K562 (cell line): ENCODE results near the gene RBKS. TPM values are rescaled to one million over a fixed set of nuclear protein-coding genes. Genes with fewer than 3 reads are reported as not detected.

Experiments used
- ATAC-seq: fragments of 200-7000 bp; cut with Tn5 transposase; 3 replicates; pipeline ENCODE4 v1.9.1; 2020; ENCODE audit warnings: moderate library complexity
- BruUV-seq: library from RNA; stranded (reverse); fragments of 400-500 nt; replicated peaks from 2 replicates; lab custom pipeline; 2021; lab: Mats Ljungman, UMichigan
- CTCF ChIA-PET: fragments of 300-600 bp; formaldehyde crosslinking; extraction: SDS; loops from one replicate; lab custom pipeline; 2021; ENCODE audit warnings: low intra/inter-chr PET ratio; lab: Yijun Ruan, JAX
- POLR2A ChIA-PET: fragments of 300-600, 350-650 bp; sonication (Branson Sonifier 250); formaldehyde crosslinking; extraction: SDS; loops from one replicate; lab custom pipeline; 2021; ENCODE audit warnings: antibody characterized with exemption, inconsistent platforms; lab: Yijun Ruan, JAX
- DNase-seq, 4 experiments: peaks; one replicate each; pipeline versions ENCODE4 v3.0.0 to v3.0.0-alpha.2; 2011 to 2018; ENCODE audit warnings: low spot score in 3 of 4, mixed read lengths in 3 of 4; ENCODE audit errors: extremely low read depth in 1 of 4
- FAIRE-seq: peaks from 2 replicates; lab custom pipeline; 2011; peaks lifted over from hg19 to GRCh38; lab: Jason Lieb, UNC
- H2AFZ ChIP-seq: 2 replicates; pipeline ENCODE4 v1.6.0; 2011; ENCODE audit warnings: low read depth, low read length, control low read depth, inconsistent platforms
- H3K27ac ChIP-seq: fragments of 200-600 bp; 3 replicates; pipeline ENCODE4 v1.8.0; 2011; ENCODE audit warnings: low read depth, mild to moderate bottlenecking, control low read depth, inconsistent platforms, low read length, moderate library complexity, mixed read lengths; ENCODE audit errors: extremely low read depth
- H3K27me3 ChIP-seq, 2 experiments: fragments of 300-600 bp in 1 of 2; 2 replicates in 1 of 2; 3 replicates in 1 of 2; pipeline versions ENCODE4 v1.6.0 to v1.8.0; 2011; ENCODE audit warnings: inconsistent platforms in 2 of 2, low read length in 2 of 2, mild to moderate bottlenecking in 1 of 2, mixed read lengths in 1 of 2, moderate library complexity in 1 of 2; ENCODE audit not compliant: control insufficient read depth in 2 of 2, insufficient read depth in 2 of 2
- H3K36me3 ChIP-seq: fragments of 300-600 bp; 3 replicates; pipeline ENCODE4 v1.8.0; 2011; ENCODE audit warnings: mild to moderate bottlenecking, low read length, inconsistent platforms; ENCODE audit not compliant: control insufficient read depth, insufficient read depth
- H3K4me1 ChIP-seq, 2 experiments: fragments of 200-600 bp in 1 of 2; replicated peaks in 1 of 2; 2 replicates in 1 of 2; 3 replicates in 1 of 2; pipeline versions ENCODE4 v1.5.1 to v1.8.0; 2011; ENCODE audit warnings: inconsistent platforms in 2 of 2, low read length in 2 of 2, mild to moderate bottlenecking in 1 of 2, mixed read lengths in 1 of 2, moderate library complexity in 1 of 2; ENCODE audit not compliant: control insufficient read depth in 2 of 2, insufficient read depth in 2 of 2
- H3K4me2 ChIP-seq: 2 replicates; pipeline ENCODE4 v1.6.1; 2011; ENCODE audit warnings: low read length, control low read depth, inconsistent platforms, mixed read lengths; ENCODE audit not compliant: insufficient read depth
- H3K4me3 ChIP-seq: fragments of 200-600 bp; sonication (generic), shearing (Covaris generic); 2 replicates; pipeline ENCODE4 v1.5.1; 2016; ENCODE audit warnings: control low read depth, inconsistent platforms
- H3K79me2 ChIP-seq: fragments of 200-600 bp; 3 replicates; pipeline ENCODE4 v1.8.0; 2011; ENCODE audit warnings: low read length, inconsistent platforms; ENCODE audit not compliant: control insufficient read depth, insufficient read depth
- H3K9ac ChIP-seq, 2 experiments: 2 replicates each; pipeline versions ENCODE4 v1.6.0 to v1.6.1; 2011; ENCODE audit warnings: low read depth in 2 of 2, low read length in 2 of 2, control low read depth in 1 of 2, inconsistent platforms in 1 of 2, mild to moderate bottlenecking in 1 of 2, mixed read lengths in 1 of 2; ENCODE audit not compliant: insufficient read depth in 1 of 2
- H3K9me1 ChIP-seq: one replicate; pipeline ENCODE4 v1.6.0; 2011; ENCODE audit warnings: inconsistent platforms, mild to moderate bottlenecking, low read length, moderate library complexity; ENCODE audit not compliant: control insufficient read depth, insufficient read depth
- H3K9me3 ChIP-seq: replicated peaks from 2 replicates; pipeline ENCODE4 v1.5.1; 2011; ENCODE audit warnings: low read depth, low read length, inconsistent platforms; ENCODE audit not compliant: control insufficient read depth, insufficient read depth
- H4K20me1 ChIP-seq: replicated peaks from 2 replicates; pipeline ENCODE4 v1.6.1; 2011; ENCODE audit warnings: low read length, inconsistent platforms, mixed read lengths; ENCODE audit not compliant: control insufficient read depth, insufficient read depth
- ELF2 ChIP-seq: fragments of 250-450 bp; sonication (Bioruptor Pico); IDR thresholded peaks from 2 replicates; pipeline ENCODE4 v1.5.0; 2021; ENCODE audit warnings: mild to moderate bottlenecking
- GTF2F1 ChIP-seq: IDR thresholded peaks from 2 replicates; pipeline ENCODE4 v1.6.1; 2011; ENCODE audit warnings: low read depth, low read length, improper control_type of control experiment
- HOXB6 ChIP-seq: fragments of 250-450 bp; sonication (Bioruptor Pico); IDR thresholded peaks from 2 replicates; pipeline ENCODE4 v1.5.1; 2022; ENCODE audit warnings: mild to moderate bottlenecking, borderline replicate concordance
- RBM17 ChIP-seq: fragments of 200-400 bp; formaldehyde crosslinking; IDR thresholded peaks from 2 replicates; pipeline ENCODE4 v1.6.1; 2017; ENCODE audit warnings: low read depth, mild to moderate bottlenecking, low read length, borderline replicate concordance
- WGBS: fragments of 100-300 bp; shearing (Covaris generic); methylation state at CpG from one replicate; pipeline ENCODE4 v1.1.6; 2016; ENCODE audit warnings: low coverage, mixed read lengths; ENCODE audit not compliant: insufficient coverage; ENCODE audit errors: missing lambda C conversion rate; 5-methylcytosine and 5-hydroxymethylcytosine counted together
- in situ Hi-C: fragments of 300-500 bp; cut with MboI; formaldehyde crosslinking; loops from 4 replicates; pipeline ENCODE4 v1.15.0; 2018; ENCODE audit warnings: inconsistent platforms, mixed read lengths
- intact Hi-C: fragments of 100-400 bp; cut with micrococcal nuclease; formaldehyde crosslinking; loops from 2 replicates; pipeline ENCODE4 v1.14.2; 2022
- polyA plus RNA-seq, 8 experiments: library from polyadenylated mRNA; depleted of rRNA in 4 of 8; stranded (reverse) in 5 of 8; unstranded in 3 of 8; fragments of >200 nt; fragmentation: Nextera tagmentation in 2 of 8; fragmentation: Illumina TruSeq in 1 of 8; extraction: Ambion mirVana in 2 of 8; extraction: Trizol in 1 of 8; gene quantifications; 2 replicates each; pipeline versions ENCODE4 v1.2.1 to v1.2.3, GENCODE V29; 2011 to 2014; ENCODE audit warnings: inconsistent platforms in 1 of 8, missing spikeins in 1 of 8
- total RNA-seq, 7 experiments: library from RNA; depleted of rRNA in 6 of 7; stranded (reverse); fragments of >200 nt in 6 of 7; fragmentation: Illumina TruSeq in 2 of 7; extraction: Trizol in 2 of 7; gene quantifications; 2 replicates each; pipeline versions ENCODE4 v1.2.1 to v1.2.3, GENCODE V29; 2011 to 2021; ENCODE audit warnings: low replicate concordance in 1 of 7
- TF ChIP-seq, protein P1 (sequence below): sonication (generic); formaldehyde crosslinking; IDR thresholded peaks from 2 replicates; pipeline ENCODE4 v1.8.0; 2022; ENCODE audit warnings: mild to moderate bottlenecking, low read depth, missing genetic modification reagents
- TF ChIP-seq, protein P2 (sequence below): sonication (generic); formaldehyde crosslinking; IDR thresholded peaks from 2 replicates; pipeline ENCODE4 v1.8.1; 2023; ENCODE audit warnings: mild to moderate bottlenecking, missing genetic modification reagents
- TF ChIP-seq, protein P3 (sequence below): fragments of 250-450 bp; sonication (Bioruptor Pico); IDR thresholded peaks from 2 replicates; pipeline ENCODE4 v1.8.0; 2022; ENCODE audit warnings: inconsistent platforms, mild to moderate bottlenecking, moderate library complexity, borderline replicate concordance
- TF ChIP-seq, protein P4 (sequence below): fragments of 250-450 bp; sonication (Bioruptor Pico); IDR thresholded peaks from 2 replicates; pipeline ENCODE4 v1.5.0; 2021; ENCODE audit warnings: mild to moderate bottlenecking, borderline replicate concordance

The RBKS gene
- total and polyA plus RNA-seq, 9 of the 15 experiments (the other 6 are each of a cell fraction or from before 2014, with no cell fraction given): 0.06 to 0.39 (median 0.19) TPM

DNA sequence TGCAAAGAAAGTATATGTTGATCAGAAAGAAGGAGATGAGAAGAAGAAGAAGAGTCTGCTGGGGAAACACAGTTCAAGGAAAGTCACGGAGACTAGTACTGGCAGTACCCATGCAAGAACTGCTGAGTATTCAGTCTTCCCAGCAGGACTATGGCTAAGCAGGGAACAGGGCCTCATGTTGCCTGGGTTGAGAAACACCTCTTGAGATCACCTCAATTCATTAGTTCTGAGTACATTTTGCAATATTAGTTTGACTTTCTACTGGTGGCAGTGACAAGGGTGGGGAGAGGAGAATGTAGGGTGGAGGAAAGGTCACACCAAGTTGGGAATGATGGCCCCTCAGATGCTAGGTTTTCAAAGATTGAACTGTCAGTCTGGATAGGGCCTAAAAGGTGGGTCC lies 68.1 kb downstream of the RBKS start (continued):
- TF ChIP-seq, protein P1, sequence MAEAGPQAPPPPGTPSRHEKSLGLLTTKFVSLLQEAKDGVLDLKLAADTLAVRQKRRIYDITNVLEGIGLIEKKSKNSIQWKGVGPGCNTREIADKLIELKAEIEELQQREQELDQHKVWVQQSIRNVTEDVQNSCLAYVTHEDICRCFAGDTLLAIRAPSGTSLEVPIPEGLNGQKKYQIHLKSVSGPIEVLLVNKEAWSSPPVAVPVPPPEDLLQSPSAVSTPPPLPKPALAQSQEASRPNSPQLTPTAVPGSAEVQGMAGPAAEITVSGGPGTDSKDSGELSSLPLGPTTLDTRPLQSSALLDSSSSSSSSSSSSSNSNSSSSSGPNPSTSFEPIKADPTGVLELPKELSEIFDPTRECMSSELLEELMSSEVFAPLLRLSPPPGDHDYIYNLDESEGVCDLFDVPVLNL: no peak
- no peak for TF ChIP-seq RBM17
- TF ChIP-seq, protein P2, sequence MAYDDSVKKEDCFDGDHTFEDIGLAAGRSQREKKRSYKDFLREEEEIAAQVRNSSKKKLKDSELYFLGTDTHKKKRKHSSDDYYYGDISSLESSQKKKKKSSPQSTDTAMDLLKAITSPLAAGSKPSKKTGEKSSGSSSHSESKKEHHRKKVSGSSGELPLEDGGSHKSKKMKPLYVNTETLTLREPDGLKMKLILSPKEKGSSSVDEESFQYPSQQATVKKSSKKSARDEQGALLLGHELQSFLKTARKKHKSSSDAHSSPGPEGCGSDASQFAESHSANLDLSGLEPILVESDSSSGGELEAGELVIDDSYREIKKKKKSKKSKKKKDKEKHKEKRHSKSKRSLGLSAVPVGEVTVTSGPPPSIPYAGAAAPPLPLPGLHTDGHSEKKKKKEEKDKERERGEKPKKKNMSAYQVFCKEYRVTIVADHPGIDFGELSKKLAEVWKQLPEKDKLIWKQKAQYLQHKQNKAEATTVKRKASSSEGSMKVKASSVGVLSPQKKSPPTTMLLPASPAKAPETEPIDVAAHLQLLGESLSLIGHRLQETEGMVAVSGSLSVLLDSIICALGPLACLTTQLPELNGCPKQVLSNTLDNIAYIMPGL (CRISPR knock-in tag): no peak
- no peak for TF ChIP-seq HOXB6 (CRISPR knock-in tag)

DNA sequence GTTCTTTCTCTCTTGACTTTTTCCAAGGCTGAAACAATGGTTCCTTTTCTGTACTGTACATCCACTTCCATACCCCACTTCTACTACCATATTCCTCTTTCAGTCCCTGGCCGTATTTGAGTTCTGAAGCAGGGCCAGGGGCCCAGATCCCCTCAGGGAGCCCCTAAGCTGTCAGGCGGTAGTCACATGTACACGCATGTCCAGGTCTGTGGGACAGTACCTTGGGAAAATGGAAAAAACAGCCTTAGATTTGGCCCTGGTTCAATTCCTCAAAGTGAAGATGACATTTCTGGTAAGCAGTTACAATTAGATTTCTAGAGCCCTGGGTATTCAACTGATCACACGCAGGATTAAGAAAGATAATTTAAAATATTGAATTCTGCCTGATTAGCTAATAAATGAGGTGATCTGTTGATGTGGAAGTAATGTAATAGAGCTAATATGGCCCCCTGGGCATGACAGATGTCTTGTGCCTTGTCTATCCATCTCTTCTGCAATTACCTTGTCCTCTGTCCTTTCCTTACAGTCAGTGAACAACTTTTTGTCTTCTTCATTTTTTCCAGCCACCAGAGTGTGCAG lies 74.2 kb downstream of the RBKS start:
- ChIA-PET CTCF (no interaction called here), POLR2A (no interaction called here)
- H3K9me3 ChIP-seq: no peaks in the 10 kb centered on the region
- H3K27me3 ChIP-seq: peaks cover 13 to 16% of the 10 kb centered on the region in 2 experiments
- no peak overlapping the region for H3K4me2 ChIP-seq
- BruUV-seq: no TSS peak
- H3K9ac ChIP-seq: no peak overlapping the region
- no peak for TF ChIP-seq ELF2 (CRISPR knock-in tag)
- TF ChIP-seq GTF2F1: no peak
- TF ChIP-seq, protein P3, sequence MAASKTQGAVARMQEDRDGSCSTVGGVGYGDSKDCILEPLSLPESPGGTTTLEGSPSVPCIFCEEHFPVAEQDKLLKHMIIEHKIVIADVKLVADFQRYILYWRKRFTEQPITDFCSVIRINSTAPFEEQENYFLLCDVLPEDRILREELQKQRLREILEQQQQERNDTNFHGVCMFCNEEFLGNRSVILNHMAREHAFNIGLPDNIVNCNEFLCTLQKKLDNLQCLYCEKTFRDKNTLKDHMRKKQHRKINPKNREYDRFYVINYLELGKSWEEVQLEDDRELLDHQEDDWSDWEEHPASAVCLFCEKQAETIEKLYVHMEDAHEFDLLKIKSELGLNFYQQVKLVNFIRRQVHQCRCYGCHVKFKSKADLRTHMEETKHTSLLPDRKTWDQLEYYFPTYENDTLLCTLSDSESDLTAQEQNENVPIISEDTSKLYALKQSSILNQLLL (CRISPR knock-in tag): no peak
- TF ChIP-seq, protein P4, sequence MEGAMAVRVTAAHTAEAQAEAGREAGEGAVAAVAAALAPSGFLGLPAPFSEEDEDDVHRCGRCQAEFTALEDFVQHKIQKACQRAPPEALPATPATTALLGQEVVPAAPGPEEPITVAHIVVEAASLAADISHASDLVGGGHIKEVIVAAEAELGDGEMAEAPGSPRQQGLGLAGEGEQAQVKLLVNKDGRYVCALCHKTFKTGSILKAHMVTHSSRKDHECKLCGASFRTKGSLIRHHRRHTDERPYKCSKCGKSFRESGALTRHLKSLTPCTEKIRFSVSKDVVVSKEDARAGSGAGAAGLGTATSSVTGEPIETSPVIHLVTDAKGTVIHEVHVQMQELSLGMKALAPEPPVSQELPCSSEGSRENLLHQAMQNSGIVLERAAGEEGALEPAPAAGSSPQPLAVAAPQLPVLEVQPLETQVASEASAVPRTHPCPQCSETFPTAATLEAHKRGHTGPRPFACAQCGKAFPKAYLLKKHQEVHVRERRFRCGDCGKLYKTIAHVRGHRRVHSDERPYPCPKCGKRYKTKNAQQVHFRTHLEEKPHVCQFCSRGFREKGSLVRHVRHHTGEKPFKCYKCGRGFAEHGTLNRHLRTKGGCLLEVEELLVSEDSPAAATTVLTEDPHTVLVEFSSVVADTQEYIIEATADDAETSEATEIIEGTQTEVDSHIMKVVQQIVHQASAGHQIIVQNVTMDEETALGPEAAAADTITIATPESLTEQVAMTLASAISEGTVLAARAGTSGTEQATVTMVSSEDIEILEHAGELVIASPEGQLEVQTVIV: no peak
- H3K4me3 ChIP-seq: no peak overlapping the region
- H4K20me1 ChIP-seq: no peaks in the 10 kb centered on the region
- WGBS: 2% methylated on average over 4 of the region's 4 CpGs
- H3K27ac ChIP-seq: no peak overlapping the region
- ATAC-seq (no peak), FAIRE-seq (no peak), DNase-seq (no peak)
- H3K36me3 ChIP-seq: no peaks in the 10 kb centered on the region
- H3K9me1 ChIP-seq: no peaks in the 10 kb centered on the region
- in situ Hi-C loops (no loop called here), intact Hi-C loops (no loop called here)
- no peaks in the 10 kb centered on the region for H3K79me2 ChIP-seq
- H2AFZ ChIP-seq: no peak overlapping the region
- no peaks in the 10 kb centered on the region for H3K4me1 ChIP-seq
